Stomach (tissue), 4 donors: ENCODE data around the gene DIS3L2.

Experiments
- CTCF ChIP-seq, 7 experiments: fragments of 450-650 bp in 4 of 7; fragments of 200-600 bp in 3 of 7; sonication (generic) in 3 of 7; IDR thresholded peaks; one replicate each; pipeline ENCODE4 v1.5.1; 2016 to 2019; ENCODE audit warnings: antibody characterized with exemption in 7 of 7, control low read depth in 2 of 7, mild to moderate bottlenecking in 1 of 7
- POLR2A ChIP-seq, 4 donors: fragments of 450-650 bp; IDR thresholded peaks; one replicate each; pipeline ENCODE4 v1.6.1; 2016; ENCODE audit warnings: antibody characterized with exemption in 4 of 4, control low read depth in 2 of 4, mild to moderate bottlenecking in 1 of 4, moderate library complexity in 1 of 4

DNA sequence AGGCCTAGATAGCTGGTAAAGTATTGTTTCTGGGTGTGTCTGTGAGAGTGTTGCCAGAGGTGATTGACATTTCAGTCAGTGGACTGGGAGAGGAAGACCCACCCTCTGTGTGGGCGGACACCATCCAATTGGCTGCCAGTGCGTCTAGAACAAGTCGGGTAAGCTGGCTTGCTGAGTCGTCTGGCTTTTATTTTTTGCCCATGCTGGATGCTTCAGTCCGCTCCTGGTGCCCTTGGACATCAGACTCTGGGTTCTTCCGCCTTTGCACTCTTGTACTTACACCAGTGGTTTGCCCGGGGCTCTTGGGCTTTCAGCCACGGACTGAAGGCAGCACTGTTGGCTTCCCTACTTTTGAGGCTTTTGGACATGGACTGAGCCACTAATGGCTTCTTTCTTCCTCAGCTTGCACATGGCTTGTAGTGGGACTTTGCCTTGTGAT lies 24.3 kb downstream of the DIS3L2 start:
- TF ChIP-seq POLR2A (IDR thresholded peaks at IDR 0.05) (no peak), CTCF (IDR thresholded peaks at IDR 0.05) (no peak)
